GM21367 (cell line): ENCODE measurements around the gene APLP1.
"Not testable (repeated sequence)": the region's sequence is repeated elsewhere in the genome, so short reads cannot be mapped to it uniquely, and the experiment has no call there.

Experiments used
- ATAC-seq: cut with Tn5 transposase; IDR thresholded peaks from one replicate; pipeline ENCODE4 v1.9.1; 2021; ENCODE audit not compliant: unreplicated experiment

The APLP1 gene

GRCh38 chr19:35868172-35868822 lies at the start of gene APLP1:
TSS of gene APLP1 (plus strand) at chr19:35868574. CDS start at chr19:35868637, 63 bp downstream.
- no peak for ATAC-seq

DNA sequence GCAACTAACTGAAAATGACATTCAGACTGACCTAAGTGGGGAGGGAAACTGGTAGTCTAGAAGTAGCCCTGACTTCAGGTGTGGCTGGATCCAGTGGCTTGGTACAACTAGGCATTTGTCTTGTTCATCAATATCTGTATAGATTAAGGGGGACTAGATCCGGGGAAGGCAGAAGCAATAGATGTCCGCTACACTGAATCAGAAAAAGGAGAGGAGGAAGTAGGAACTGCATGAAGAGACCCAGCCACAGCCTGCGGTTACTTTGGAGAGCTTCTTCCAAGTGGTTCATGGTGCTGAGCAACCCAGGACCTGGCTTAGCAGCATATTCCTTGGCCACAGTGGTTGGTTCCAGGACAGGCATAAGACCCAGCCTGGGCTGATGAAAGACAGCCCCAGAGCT lies 45.8 kb upstream of the APLP1 start:
- no peak for ATAC-seq

DNA sequence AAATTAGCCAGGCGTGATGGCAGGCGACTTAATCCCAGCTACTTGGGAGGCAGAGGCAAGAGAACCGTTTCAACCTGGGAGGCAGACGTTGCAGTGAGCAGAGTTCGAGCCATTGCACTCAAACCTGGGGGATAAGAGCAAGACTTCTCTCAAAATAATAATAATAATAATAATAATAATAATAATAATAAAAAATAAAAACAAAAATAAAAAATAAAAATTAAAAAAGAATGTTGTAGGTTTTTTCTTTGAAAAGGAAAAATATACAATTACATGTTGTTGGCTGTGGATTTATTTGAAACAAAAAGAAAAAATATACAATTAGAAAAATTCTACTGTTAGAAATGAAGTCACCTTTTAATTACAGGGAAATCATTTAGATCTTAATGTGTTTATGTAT lies 44.2 kb upstream of the APLP1 start:
- no peak for ATAC-seq

- no peak for ATAC-seq
Measured at GRCh38 chr19:35828692-35829301, 39.6 kb upstream of the APLP1 start.

GRCh38 chr19:35830986-35831385 lies 37.4 kb upstream of the APLP1 start:
- no peak for ATAC-seq

- ATAC-seq, result no peak
Measured at GRCh38 chr19:35832054-35832453, 36.3 kb upstream of the APLP1 start.

DNA sequence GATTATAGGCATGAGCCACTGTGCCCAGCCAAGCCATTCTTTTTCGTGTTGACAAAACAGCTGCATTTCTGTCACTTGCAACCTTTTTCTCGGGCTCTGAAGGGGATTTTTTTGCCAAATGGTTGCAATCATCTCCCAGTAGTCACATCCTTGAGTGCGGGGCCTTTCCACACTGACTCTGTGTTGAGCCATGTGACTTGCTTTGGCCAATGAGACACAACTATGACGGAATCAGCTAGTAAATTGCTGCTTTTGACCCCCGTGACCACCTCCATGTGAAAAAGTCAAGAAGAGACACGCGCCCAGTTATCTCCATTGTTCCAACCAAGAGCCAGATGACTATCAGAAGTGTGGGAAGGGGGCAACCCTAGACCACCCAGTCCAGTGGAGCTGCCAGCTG lies 34.4 kb upstream of the APLP1 start:
- no peak for ATAC-seq

GRCh38 chr19:35836096-35836495 lies 32.3 kb upstream of the APLP1 start:
- not testable (repeated sequence) for ATAC-seq

GRCh38 chr19:35841961-35842595 lies 26.3 kb upstream of the APLP1 start:
- no peak for ATAC-seq

GRCh38 chr19:35842666-35843272 lies 25.6 kb upstream of the APLP1 start:
- ATAC-seq, result no peak

- no peak for ATAC-seq
Measured at GRCh38 chr19:35843676-35844481, 24.5 kb upstream of the APLP1 start.

- ATAC-seq, result no peak
Measured at GRCh38 chr19:35844482-35845214, 23.7 kb upstream of the APLP1 start.

DNA sequence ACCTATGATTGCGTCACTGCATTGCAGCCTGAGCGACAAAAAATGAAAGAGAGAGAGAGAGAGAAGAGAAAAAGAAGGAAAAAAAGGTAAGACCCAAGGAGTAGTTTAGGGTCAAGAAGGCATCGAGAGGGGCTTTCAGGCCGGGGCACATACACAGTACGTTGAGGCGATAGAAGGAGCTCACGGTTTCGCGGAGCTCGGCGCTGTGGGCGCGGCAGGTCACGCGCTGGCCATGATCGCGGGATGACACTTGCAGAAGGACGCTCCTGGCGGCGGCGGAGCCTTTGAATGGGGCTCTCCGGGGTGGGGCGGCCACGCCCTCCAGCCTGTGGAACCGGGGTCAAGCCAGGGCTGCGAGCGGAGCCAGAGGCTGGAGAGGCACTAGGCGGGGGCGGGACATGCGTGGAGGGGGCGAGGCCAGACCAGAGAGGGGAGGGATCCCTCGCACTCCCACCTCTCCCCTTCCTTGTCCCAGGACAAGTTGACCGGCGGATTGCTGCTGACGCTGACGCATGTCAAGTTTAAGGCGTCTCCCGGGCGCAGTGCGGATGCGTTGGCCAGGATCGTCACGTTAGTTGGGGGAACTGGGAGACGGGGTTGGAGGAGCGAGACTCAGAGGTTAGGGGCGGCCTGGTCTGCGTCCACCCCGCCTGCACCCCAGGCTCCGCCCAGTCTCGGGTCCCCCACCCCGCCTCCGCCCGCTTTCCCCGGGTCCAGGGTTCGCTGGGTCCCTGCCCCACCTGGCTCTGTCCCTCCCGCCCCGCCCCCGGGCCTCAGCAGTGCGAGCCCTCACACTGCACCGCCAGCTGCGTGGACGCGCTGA lies 22.9 kb upstream of the APLP1 start:
- ATAC-seq, result no peak

- ATAC-seq, result no peak
Measured at GRCh38 chr19:35846038-35846668, 22.2 kb upstream of the APLP1 start.

DNA sequence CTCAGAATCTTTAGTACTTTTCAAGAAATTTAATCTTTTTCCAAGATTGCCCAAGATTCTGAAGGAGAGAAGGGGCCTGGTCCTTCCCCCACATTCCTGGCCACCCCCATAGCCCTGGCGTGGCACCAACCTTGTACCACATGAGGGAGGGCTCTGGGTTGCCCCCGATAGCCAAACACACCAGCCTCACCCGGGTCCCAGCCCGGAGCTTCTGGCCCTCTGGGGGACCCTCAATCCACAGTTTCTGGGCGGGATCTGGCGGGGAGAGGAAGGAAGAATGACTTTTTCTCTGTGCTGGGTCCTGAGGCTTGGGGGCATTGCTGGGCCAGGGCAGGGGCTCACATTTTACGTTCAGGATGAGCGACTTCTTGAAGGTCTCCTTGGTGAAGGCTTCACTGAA lies 20.5 kb upstream of the APLP1 start:
- no peak for ATAC-seq

- no peak for ATAC-seq
Measured at GRCh38 chr19:35848486-35848885, 19.9 kb upstream of the APLP1 start.

GRCh38 chr19:35848919-35849505 lies 19.4 kb upstream of the APLP1 start:
- no peak for ATAC-seq

- ATAC-seq, result no peak
Measured at GRCh38 chr19:35851213-35852028, 17.0 kb upstream of the APLP1 start.
